VCaP (cell line): ENCODE results near the gene ADCY5.
A peak's percentile ranks its signal among the peaks of the same experiment; 100 is the strongest.

Experiments
- H3K27ac ChIP-seq: fragments of 450-650 bp; 2 replicates; pipeline ENCODE4 v1.5.1; 2017
- CTCF ChIP-seq: fragments of 450-650 bp; conservative IDR thresholded peaks from 2 replicates; pipeline ENCODE4 v1.5.1; 2017; ENCODE audit warnings: mild to moderate bottlenecking, moderate library complexity

The ADCY5 gene

DNA sequence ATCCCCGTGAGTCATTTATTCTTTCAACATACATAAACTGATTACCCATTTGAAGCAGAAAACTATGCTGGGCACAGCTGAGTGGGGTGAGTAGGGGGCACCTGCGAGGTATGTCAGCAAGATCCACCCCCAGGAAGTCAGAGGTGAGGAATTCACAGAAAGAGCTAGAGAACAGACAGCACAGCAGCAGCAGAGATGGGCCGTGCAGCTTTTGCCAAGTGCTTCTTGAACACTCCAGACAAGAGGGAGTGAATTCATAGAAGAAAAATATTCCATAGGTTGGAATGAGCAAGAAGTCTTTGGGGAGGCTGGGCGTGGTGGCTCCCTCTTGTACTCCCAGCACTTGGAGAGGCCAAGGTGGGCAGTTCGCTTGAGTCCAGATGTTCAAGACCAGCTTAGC is 9.4 kb upstream of the ADCY5 start:
- TF ChIP-seq CTCF = no peak
- no peak overlapping the region for H3K27ac ChIP-seq

DNA sequence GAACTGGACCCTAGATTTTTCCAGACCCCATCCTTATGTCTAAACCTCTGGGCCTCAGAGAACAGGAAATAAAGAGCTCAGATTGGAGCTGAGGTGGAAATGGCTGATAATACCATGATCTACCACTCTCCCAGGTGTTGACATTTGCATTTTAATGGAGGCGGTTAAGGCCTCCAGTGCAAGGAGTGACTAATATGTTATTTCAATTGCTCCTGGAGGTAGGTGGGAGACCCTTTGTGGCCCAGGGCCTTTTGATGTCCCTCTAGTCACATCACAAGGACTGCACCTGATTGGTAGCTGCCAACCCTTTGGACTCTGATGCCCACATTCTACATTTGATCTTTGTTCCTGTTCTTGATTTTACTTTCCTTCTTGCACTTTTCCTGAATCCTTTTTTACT is 9.0 kb upstream of the ADCY5 start:
- H3K27ac ChIP-seq = no peak overlapping the region
- no peak for TF ChIP-seq CTCF

DNA sequence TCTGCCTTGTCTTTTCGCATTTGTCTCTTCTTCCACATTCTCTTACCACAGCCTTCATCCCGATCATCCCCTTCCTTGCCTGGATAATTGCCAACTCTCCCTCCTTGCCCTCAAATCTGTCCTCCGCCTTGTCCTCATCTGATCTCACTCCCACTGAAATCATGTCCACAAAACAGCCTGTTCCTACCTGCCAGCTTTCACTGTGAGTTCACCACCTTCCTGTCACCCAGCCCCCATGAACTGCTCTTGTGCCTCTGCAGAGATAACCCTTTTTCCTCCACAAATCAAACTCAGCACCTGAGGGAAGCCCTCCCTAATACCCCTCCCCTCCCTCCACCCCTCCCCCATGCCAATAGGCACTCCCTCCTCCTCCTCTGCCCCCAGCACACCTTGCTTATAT is 4.8 kb upstream of the ADCY5 start:
- no peak overlapping the region for H3K27ac ChIP-seq
- no peak for TF ChIP-seq CTCF

DNA sequence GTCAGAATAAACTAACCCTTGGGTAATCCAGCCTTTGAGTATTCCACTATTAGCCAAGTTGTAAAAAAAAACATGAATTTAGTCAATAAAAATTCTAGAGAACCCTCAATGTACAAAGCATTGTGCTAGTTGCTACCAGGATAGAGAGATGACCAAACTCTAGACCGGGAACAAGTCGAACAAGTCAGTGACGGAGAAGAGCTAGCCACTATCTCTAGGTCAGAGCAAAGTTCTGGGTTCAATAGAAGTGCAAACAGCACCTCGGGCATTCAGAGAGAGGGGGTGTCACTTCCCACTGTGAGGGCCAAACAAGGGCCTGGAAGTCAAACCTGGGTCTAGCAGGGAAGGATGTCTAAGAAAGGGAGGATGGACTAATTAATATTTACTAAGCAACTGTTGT is 2.3 kb upstream of the ADCY5 start:
- H3K27ac ChIP-seq = no peak overlapping the region
- TF ChIP-seq CTCF = no peak

DNA sequence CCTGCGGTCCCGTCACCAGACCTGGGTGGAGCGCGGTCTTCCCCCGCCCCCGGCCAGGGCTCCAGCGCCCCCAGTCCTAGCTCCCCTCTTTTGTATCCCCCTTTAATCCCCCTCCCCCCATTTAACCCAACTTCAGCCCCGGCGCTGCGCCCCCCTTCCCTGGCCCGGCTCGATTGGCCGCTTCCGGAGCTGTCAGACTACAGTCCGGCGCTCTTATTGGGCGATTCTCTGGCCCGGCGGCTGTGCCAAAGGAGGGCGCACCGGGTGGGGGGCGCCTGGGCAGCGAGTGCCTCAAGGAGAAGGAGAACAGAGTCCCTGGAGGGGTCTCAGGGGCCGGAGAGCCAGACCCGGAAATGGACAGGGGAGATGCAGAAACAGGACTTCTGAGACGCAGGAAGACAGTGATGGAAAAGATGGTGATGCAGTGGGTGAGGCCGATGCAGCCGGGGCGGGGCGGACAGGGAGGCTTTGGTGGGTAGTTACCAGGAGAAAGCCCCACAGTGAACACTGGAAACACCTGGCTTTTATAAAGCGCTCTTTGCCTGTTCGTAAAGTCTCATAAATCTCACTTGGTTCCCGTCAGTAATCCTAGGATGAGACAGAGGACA is 1.2 kb upstream of the ADCY5 start:
- TF ChIP-seq CTCF = no peak

DNA sequence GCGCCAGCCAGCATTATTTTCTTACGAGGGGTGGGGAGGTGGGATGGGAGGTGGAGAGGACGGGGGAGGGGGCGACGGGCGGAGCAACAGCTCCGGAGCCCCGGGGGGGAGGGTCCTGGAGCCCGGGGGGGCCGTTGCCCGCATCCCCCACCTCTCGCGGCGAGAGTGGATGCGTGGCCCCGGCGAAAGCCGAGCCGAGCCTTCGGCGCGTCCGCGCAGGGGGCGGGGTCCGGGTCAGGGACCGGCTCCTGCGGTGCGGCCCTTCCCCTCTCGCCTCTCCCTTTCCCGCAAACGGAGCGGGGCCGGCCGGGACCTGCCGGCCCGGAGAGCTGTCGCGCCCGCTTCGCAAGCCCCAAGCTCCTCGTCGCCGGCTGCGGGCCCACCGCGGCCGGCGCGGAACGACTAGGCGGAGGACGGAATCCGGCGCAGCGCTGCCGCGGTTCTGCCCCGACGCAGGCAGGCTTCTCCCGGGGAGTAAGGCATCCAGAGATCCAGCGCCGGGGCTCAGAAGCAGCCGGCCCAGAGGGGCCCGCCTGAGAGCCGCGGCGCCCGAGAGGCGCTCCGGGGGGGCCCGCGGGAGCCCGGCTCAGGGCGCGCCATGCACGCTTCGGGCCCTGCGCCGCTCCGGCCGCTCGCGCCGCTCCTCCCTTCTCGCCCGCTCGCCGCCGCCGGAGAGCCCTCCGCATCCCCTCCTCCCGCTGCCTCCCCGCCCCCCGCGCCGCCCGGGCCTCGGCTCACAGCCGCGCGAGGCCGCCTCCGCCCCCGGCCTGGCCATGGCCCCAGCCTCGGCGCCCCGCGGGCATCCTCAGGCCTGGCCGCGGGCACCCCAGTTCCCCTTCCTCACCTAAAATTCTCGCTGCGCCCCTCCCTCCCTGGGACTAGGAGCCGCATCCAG is 459 bp upstream of the ADCY5 start:
- peak overlapping the region; percentile 63 for H3K27ac ChIP-seq
- TF ChIP-seq CTCF = no peak

More for the DNA sequence above, 1.2 kb upstream of the ADCY5 start:
- H3K27ac ChIP-seq = peak overlapping the region; percentile 63; the same call in 1 of the 2 replicates

- no peak overlapping the region for H3K27ac ChIP-seq
- TF ChIP-seq CTCF = no peak
These were observed 957 bp downstream of the ADCY5 start for GRCh38 chr3:123447749-123448517.
